Trophoblast cell (in vitro differentiated cells and primary cell): ENCODE data around the gene MRPS23.

Experiments
- DNase-seq, 2 donors: peaks; one replicate each; pipeline ENCODE4 v3.0.0-alpha.2; 2016
- H2AFZ ChIP-seq: 2 replicates; pipeline ENCODE4 v1.6.1; 2013; ENCODE audit warnings: low read length, moderate library complexity, mild to moderate bottlenecking; ENCODE audit not compliant: insufficient read depth, poor library complexity
- H2AK5ac ChIP-seq: 2 replicates; pipeline ENCODE4 v1.6.1; 2013; ENCODE audit warnings: mild to moderate bottlenecking, low read length
- H2BK120ac ChIP-seq: 2 replicates; pipeline ENCODE4 v1.6.1; 2013; ENCODE audit warnings: low read length, mild to moderate bottlenecking, moderate library complexity; ENCODE audit not compliant: insufficient read depth, poor library complexity
- H2BK12ac ChIP-seq: 2 replicates; pipeline ENCODE4 v1.6.1; 2013; ENCODE audit warnings: mild to moderate bottlenecking, low read length, moderate library complexity
- H2BK5ac ChIP-seq: 2 replicates; pipeline ENCODE4 v1.6.1; 2013; ENCODE audit warnings: low read length, low read depth, moderate library complexity, mild to moderate bottlenecking; ENCODE audit not compliant: poor library complexity
- H3K14ac ChIP-seq: 2 replicates; pipeline ENCODE4 v1.6.1; 2013; ENCODE audit warnings: mild to moderate bottlenecking, low read length
- H3K18ac ChIP-seq: 2 replicates; pipeline ENCODE4 v1.6.1; 2013; ENCODE audit warnings: mild to moderate bottlenecking, low read length
- H3K23ac ChIP-seq: 2 replicates; pipeline ENCODE4 v1.6.1; 2013; ENCODE audit warnings: low read length
- H3K27ac ChIP-seq: 2 replicates; pipeline ENCODE4 v1.5.1; 2013; ENCODE audit warnings: low read depth, mild to moderate bottlenecking, inconsistent platforms, low read length, moderate library complexity
- H3K27me3 ChIP-seq: 2 replicates; pipeline ENCODE4 v1.6.1; 2013; ENCODE audit warnings: inconsistent platforms, mild to moderate bottlenecking, low read length, moderate library complexity; ENCODE audit not compliant: insufficient read depth
- H3K36me3 ChIP-seq, 2 experiments: 1 replicate in 1 of 2; 2 replicates in 1 of 2; pipeline ENCODE4 v1.6.1; 2013; ENCODE audit warnings: low read length in 2 of 2, mild to moderate bottlenecking in 2 of 2, moderate library complexity in 1 of 2; ENCODE audit not compliant: insufficient read depth in 2 of 2, control insufficient read depth in 1 of 2
- H3K4ac ChIP-seq: 2 replicates; pipeline ENCODE4 v1.6.1; 2013; ENCODE audit warnings: low read depth, mild to moderate bottlenecking, low read length, moderate library complexity
- H3K4me1 ChIP-seq, 2 experiments: 1 replicate in 1 of 2; 2 replicates in 1 of 2; pipeline ENCODE4 v1.6.1; 2013; ENCODE audit warnings: low read length in 2 of 2, mild to moderate bottlenecking in 2 of 2, moderate library complexity in 1 of 2; ENCODE audit not compliant: insufficient read depth in 2 of 2, control insufficient read depth in 1 of 2
- H3K4me2 ChIP-seq: 2 replicates; pipeline ENCODE4 v1.6.1; 2013; ENCODE audit warnings: inconsistent platforms, mild to moderate bottlenecking, low read length, moderate library complexity
- H3K4me3 ChIP-seq: 2 replicates; pipeline ENCODE4 v1.5.1; 2013; ENCODE audit warnings: mild to moderate bottlenecking, low read depth, low read length, inconsistent platforms
- H3K79me1 ChIP-seq: one replicate; pipeline ENCODE4 v1.6.1; 2013; ENCODE audit warnings: low read length
- H3K79me2 ChIP-seq: 2 replicates; pipeline ENCODE4 v1.6.1; 2013; ENCODE audit warnings: low read length, mild to moderate bottlenecking; ENCODE audit not compliant: control insufficient read depth, insufficient read depth, poor library complexity
- H3K9ac ChIP-seq: 2 replicates; pipeline ENCODE4 v1.6.1; 2013; ENCODE audit warnings: mild to moderate bottlenecking, low read length
- H3K9me3 ChIP-seq: 2 replicates; pipeline ENCODE4 v1.6.1; 2013; ENCODE audit warnings: low read depth, mild to moderate bottlenecking, control low read depth, inconsistent platforms, low read length; ENCODE audit not compliant: insufficient read depth
- H4K12ac ChIP-seq: 2 replicates; pipeline ENCODE4 v1.6.1; 2013; ENCODE audit warnings: low read depth, mild to moderate bottlenecking, low read length, moderate library complexity
- H4K8ac ChIP-seq: 2 replicates; pipeline ENCODE4 v1.6.1; 2013; ENCODE audit warnings: low read depth, mild to moderate bottlenecking, low read length, moderate library complexity
- H4K91ac ChIP-seq: one replicate; pipeline ENCODE4 v1.6.1; 2013; ENCODE audit warnings: low read depth, mild to moderate bottlenecking, low read length, moderate library complexity
- WGBS: extraction: QIAGEN DNeasy Blood & Tissue Kit; methylation state at CpG from one replicate; pipeline ENCODE4 v1.1.7; 2013; ENCODE audit warnings: missing lambda C conversion rate; ENCODE audit not compliant: insufficient read length, insufficient coverage; ENCODE audit errors: extremely low coverage; 5-methylcytosine and 5-hydroxymethylcytosine counted together

The MRPS23 gene

DNA sequence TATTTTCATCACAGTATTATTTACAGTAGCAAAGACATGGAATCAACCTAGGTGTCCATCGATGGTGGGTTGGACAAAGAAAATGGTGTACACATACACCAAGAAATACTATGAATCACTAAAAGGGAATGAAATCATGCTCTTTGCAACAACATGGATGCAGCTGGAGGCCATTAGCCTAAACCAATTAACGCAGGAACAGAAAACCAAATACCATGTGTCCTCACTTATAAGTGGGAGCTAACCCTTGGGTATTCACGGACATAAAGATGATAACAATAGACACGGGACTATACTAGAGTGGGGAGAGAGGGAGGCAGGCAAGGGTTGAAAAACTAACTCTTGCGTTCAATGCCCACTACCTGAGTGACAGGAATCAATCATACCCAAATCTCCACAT, 41.0 kb downstream of the MRPS23 start:
- H2BK12ac ChIP-seq: no peak overlapping the region
- H3K27me3 ChIP-seq: no peaks in the 10 kb centered on the region
- H3K18ac ChIP-seq: no peak overlapping the region
- no CpG with 5 or more reads among the region's 5 CpGs for WGBS
- no peaks in the 10 kb centered on the region for H3K36me3 ChIP-seq
- H4K8ac ChIP-seq: no peak overlapping the region
- no peak for DNase-seq
- H2BK120ac ChIP-seq: no peak overlapping the region
- no peak overlapping the region for H4K12ac ChIP-seq
- H3K4ac ChIP-seq: no peak overlapping the region
- H3K4me1 ChIP-seq: no peaks in the 10 kb centered on the region
- H3K9ac ChIP-seq: no peak overlapping the region
- H3K79me1 ChIP-seq: no peaks in the 10 kb centered on the region
- H3K4me3 ChIP-seq: no peak overlapping the region
- no peak overlapping the region for H2AK5ac ChIP-seq
- H3K14ac ChIP-seq: no peak overlapping the region
- H3K4me2 ChIP-seq: no peak overlapping the region
- no peak overlapping the region for H3K23ac ChIP-seq
- H3K79me2 ChIP-seq: no peaks in the 10 kb centered on the region
- H2AFZ ChIP-seq: no peak overlapping the region
- H3K27ac ChIP-seq: no peak overlapping the region
- no peaks in the 10 kb centered on the region for H3K9me3 ChIP-seq
- no peak overlapping the region for H4K91ac ChIP-seq
- no peak overlapping the region for H2BK5ac ChIP-seq

DNA sequence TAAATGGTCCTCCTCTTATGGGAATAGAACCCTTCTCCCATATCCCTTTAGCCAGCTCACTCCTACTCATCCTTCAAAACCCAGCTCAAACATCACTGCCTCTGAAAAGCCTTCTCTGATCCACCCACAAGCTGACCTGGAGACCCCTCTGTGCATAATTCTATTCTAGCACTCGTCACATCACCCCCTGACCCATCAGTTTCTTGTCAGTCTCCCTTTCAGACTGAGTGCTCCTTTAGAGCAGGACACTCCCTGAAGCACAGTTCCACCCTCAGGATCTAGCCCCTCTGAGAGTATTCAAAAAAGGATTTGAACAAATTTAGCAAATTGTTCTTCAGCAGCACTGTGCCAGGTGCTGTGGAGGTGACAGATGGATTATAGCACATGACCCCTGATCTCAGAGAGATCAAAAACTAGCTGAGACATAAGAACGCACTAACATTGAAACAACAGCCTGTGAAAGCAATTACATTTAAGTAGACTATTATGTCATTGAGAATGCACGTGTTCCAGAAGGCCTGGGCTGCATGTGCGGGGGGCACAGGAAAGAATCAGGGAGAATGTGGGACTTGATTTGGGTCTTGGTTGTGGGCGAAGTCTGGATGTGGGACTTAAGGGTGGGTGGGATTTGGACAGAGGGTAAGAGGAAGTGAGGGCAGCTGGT, 43.5 kb downstream of the MRPS23 start:
- no peaks in the 10 kb centered on the region for H3K36me3 ChIP-seq
- H2BK120ac ChIP-seq: no peak overlapping the region
- no peaks in the 10 kb centered on the region for H3K79me2 ChIP-seq
- H3K4me3 ChIP-seq: no peak overlapping the region
- H3K79me1 ChIP-seq: no peaks in the 10 kb centered on the region
- no peak overlapping the region for H2AK5ac ChIP-seq
- H2AFZ ChIP-seq: no peak overlapping the region
- H3K18ac ChIP-seq: no peak overlapping the region
- no peak overlapping the region for H4K8ac ChIP-seq
- no peak overlapping the region for H4K12ac ChIP-seq
- no peaks in the 10 kb centered on the region for H3K9me3 ChIP-seq
- WGBS: no CpG with 5 or more reads among the region's 5 CpGs
- no peak overlapping the region for H3K27ac ChIP-seq
- H2BK5ac ChIP-seq: no peak overlapping the region
- H3K27me3 ChIP-seq: no peaks in the 10 kb centered on the region
- DNase-seq: no peak
- H2BK12ac ChIP-seq: no peak overlapping the region
- H3K4me2 ChIP-seq: no peak overlapping the region
- no peak overlapping the region for H4K91ac ChIP-seq
- no peak overlapping the region for H3K4ac ChIP-seq
- no peak overlapping the region for H3K23ac ChIP-seq
- H3K9ac ChIP-seq: no peak overlapping the region
- H3K14ac ChIP-seq: no peak overlapping the region
- no peaks in the 10 kb centered on the region for H3K4me1 ChIP-seq

DNA sequence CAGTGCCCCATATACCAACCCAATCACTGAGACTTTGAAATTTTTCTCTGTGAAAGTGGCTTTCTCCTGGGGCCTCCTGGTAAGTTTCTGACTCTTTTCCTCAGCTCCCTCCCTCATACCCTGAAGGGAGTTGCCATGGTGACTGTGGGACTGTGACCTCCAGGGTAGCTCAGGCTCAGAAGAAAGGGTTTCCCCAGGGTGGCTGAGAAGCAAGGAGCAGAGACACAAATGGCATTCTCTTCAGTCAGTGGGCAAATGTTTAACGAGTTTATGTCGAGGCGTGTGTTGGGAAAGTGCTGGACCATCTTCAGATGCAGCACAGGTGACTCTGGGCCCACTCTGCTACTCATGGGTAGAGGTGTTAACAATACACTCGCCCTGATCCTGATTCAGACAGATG, 46.8 kb downstream of the MRPS23 start:
- Histone ChIP-seq H2BK12ac (no peak overlapping the region), H4K8ac (no peak overlapping the region), H4K91ac (no peak overlapping the region), H3K4me2 (no peak overlapping the region), H2AK5ac (no peak overlapping the region), H2AFZ (no peak overlapping the region), H3K23ac (no peak overlapping the region), H3K27ac (no peak overlapping the region), H3K9ac (no peak overlapping the region), H3K14ac (no peak overlapping the region), H3K9me3 (no peaks in the 10 kb centered on the region), H3K4me1 (no peaks in the 10 kb centered on the region), H3K79me1 (no peaks in the 10 kb centered on the region), H4K12ac (no peak overlapping the region), H3K4ac (no peak overlapping the region), H3K79me2 (no peaks in the 10 kb centered on the region), H2BK5ac (no peak overlapping the region), H3K27me3 (no peaks in the 10 kb centered on the region), H3K36me3 (no peaks in the 10 kb centered on the region), H3K18ac (no peak overlapping the region), H3K4me3 (no peak overlapping the region), H2BK120ac (no peak overlapping the region)
- WGBS: no CpG with 5 or more reads among the region's 4 CpGs
- no peak for DNase-seq

DNA sequence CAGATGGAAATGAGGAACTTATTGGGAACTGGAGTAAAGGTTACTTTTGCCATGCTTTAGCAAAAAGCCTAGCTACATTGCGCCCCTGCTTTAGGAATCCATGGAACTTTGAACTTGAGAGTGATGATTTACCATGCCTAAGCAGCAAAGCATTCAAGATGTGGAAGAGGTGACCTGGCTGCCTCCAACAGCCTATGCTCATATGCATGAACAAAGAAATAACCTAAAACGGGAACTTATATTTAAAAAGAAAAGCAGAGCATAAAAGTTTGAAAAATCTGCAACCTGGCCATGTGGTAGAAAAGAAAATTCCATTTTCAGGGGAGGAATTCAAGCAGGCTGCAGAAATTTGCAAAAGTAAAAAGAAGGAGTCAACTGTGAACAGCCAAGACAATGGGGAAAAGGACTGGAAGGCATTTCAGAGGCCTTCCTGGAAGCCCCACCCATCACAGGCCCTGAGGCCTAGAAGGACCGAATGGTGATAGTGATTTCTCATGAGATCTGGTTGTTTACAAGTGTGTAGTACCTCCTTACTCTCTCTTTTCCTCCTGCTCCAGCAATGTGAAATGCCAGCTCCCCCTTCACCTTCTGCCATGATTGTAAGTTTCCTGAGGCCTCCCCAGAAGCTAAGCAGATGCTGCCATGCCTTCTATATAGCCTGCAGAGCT, 48.7 kb downstream of the MRPS23 start:
- Histone ChIP-seq H3K36me3 (no peaks in the 10 kb centered on the region), H2BK120ac (no peak overlapping the region), H3K18ac (no peak overlapping the region), H2BK5ac (no peak overlapping the region), H2BK12ac (no peak overlapping the region), H4K8ac (no peak overlapping the region), H3K79me2 (no peaks in the 10 kb centered on the region), H4K12ac (no peak overlapping the region), H3K27me3 (no peaks in the 10 kb centered on the region), H3K9ac (no peak overlapping the region), H3K4me2 (no peak overlapping the region), H3K4ac (no peak overlapping the region), H3K14ac (no peak overlapping the region), H3K4me3 (no peak overlapping the region), H3K4me1 (no peaks in the 10 kb centered on the region), H3K9me3 (no peaks in the 10 kb centered on the region), H3K27ac (no peak overlapping the region), H2AK5ac (no peak overlapping the region), H2AFZ (no peak overlapping the region), H3K23ac (no peak overlapping the region), H4K91ac (no peak overlapping the region), H3K79me1 (no peaks in the 10 kb centered on the region)
- no peak for DNase-seq
- no CpG with 5 or more reads among the region's 3 CpGs for WGBS
